ENCODE results near the gene GPR162.

DNA sequence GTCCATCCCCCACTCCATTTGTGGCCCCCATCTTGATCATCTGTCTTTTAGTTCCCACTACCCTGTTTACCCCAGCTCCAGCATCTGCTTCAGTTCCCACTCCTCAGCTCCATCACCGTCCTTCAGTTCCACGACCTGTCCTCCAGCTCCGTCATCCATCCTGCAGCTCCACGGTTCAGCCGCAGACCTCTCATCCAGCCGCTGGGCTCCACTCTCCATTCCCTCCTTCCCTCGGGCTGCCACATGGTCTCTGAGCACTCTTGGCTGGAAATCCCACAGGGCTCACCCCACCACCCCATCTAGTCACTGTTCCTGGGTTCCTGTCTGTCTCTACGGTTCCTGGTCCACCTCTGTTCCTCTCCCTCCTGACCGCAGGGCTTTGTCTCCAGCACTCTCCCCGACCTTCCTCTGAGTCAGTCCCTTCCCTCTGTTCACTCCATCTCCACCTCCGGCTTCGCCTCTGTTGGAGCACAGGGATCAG lies 3.3 kb downstream of the GPR162 start:
- no peak for TF ChIP-seq EP300 (IDR thresholded peaks at IDR 0.05; ENCODE audit: borderline replicate concordance)
- TF ChIP-seq TCF12 (IDR thresholded peaks at IDR 0.05; ENCODE audit: low read depth) = no peak
- TF ChIP-seq RAD21 (IDR thresholded peaks at IDR 0.05; ENCODE audit: low read depth) = no peak
- no peak for TF ChIP-seq TAF1 (IDR thresholded peaks at IDR 0.05; ENCODE audit: low read depth)
- TF ChIP-seq, protein P1, sequence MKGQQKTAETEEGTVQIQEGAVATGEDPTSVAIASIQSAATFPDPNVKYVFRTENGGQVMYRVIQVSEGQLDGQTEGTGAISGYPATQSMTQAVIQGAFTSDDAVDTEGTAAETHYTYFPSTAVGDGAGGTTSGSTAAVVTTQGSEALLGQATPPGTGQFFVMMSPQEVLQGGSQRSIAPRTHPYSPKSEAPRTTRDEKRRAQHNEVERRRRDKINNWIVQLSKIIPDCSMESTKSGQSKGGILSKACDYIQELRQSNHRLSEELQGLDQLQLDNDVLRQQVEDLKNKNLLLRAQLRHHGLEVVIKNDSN (IDR thresholded peaks at IDR 0.05) = no peak
- TF ChIP-seq CREB1 (IDR thresholded peaks at IDR 0.05; ENCODE audit: low read depth) = no peak
- TF ChIP-seq, protein P2, sequence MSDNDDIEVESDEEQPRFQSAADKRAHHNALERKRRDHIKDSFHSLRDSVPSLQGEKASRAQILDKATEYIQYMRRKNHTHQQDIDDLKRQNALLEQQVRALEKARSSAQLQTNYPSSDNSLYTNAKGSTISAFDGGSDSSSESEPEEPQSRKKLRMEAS (IDR thresholded peaks at IDR 0.05) = no peak
- TF ChIP-seq NFIC (IDR thresholded peaks at IDR 0.05) = no peak
- TF ChIP-seq, protein P3, sequence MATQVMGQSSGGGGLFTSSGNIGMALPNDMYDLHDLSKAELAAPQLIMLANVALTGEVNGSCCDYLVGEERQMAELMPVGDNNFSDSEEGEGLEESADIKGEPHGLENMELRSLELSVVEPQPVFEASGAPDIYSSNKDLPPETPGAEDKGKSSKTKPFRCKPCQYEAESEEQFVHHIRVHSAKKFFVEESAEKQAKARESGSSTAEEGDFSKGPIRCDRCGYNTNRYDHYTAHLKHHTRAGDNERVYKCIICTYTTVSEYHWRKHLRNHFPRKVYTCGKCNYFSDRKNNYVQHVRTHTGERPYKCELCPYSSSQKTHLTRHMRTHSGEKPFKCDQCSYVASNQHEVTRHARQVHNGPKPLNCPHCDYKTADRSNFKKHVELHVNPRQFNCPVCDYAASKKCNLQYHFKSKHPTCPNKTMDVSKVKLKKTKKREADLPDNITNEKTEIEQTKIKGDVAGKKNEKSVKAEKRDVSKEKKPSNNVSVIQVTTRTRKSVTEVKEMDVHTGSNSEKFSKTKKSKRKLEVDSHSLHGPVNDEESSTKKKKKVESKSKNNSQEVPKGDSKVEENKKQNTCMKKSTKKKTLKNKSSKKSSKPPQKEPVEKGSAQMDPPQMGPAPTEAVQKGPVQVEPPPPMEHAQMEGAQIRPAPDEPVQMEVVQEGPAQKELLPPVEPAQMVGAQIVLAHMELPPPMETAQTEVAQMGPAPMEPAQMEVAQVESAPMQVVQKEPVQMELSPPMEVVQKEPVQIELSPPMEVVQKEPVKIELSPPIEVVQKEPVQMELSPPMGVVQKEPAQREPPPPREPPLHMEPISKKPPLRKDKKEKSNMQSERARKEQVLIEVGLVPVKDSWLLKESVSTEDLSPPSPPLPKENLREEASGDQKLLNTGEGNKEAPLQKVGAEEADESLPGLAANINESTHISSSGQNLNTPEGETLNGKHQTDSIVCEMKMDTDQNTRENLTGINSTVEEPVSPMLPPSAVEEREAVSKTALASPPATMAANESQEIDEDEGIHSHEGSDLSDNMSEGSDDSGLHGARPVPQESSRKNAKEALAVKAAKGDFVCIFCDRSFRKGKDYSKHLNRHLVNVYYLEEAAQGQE (IDR thresholded peaks at IDR 0.05; ENCODE audit: low read depth) = no peak
- TF ChIP-seq YY1 (IDR thresholded peaks at IDR 0.05; ENCODE audit: low read depth) = no peak
